DOHH2 (cell line): ENCODE results near the gene TMEM132A.

Source experiments
- H3F3A ChIP-seq: fragments of 200-600 bp; sonication (generic), shearing (Covaris generic); 2 replicates; pipeline ENCODE4 v1.6.0; 2016; ENCODE audit warnings: antibody characterized with exemption, mild to moderate bottlenecking; ENCODE audit not compliant: control insufficient read depth, insufficient read depth
- H3K27ac ChIP-seq: fragments of 200-600 bp; sonication (generic); 2 replicates; pipeline ENCODE4 v1.5.1; 2014; ENCODE audit warnings: low read depth, mild to moderate bottlenecking, low read length, moderate library complexity
- H3K27me3 ChIP-seq: fragments of 200-600 bp; sonication (generic); 2 replicates; pipeline ENCODE4 v1.6.1; 2014; ENCODE audit warnings: mild to moderate bottlenecking, low read length, mixed read lengths; ENCODE audit not compliant: control insufficient read depth
- H3K36me3 ChIP-seq: fragments of 200-600 bp; sonication (generic); 2 replicates; pipeline ENCODE4 v1.6.1; 2014; ENCODE audit warnings: mild to moderate bottlenecking, low read length, moderate library complexity, mixed read lengths; ENCODE audit not compliant: control insufficient read depth
- H3K4me1 ChIP-seq: fragments of 200-600 bp; sonication (generic); 2 replicates; pipeline ENCODE4 v1.6.1; 2014; ENCODE audit warnings: mild to moderate bottlenecking, low read length, mixed read lengths; ENCODE audit not compliant: control insufficient read depth
- H3K4me2 ChIP-seq: fragments of 200-600 bp; sonication (generic); 2 replicates; pipeline ENCODE4 v1.6.0; 2014; ENCODE audit warnings: mild to moderate bottlenecking, low read length, moderate library complexity
- H3K4me3 ChIP-seq: fragments of 200-600 bp; sonication (generic); 2 replicates; pipeline ENCODE4 v1.5.1; 2014; ENCODE audit warnings: mild to moderate bottlenecking, low read length, mixed read lengths
- H3K79me2 ChIP-seq: fragments of 200-600 bp; sonication (generic); 2 replicates; pipeline ENCODE4 v1.6.1; 2014; ENCODE audit warnings: mild to moderate bottlenecking, low read length, mixed read lengths; ENCODE audit not compliant: control insufficient read depth
- H3K9me2 ChIP-seq: fragments of 200-600 bp; sonication (generic); replicated peaks from 2 replicates; pipeline ENCODE4 v1.6.1; 2014; ENCODE audit warnings: mild to moderate bottlenecking, low read length, mixed read lengths; ENCODE audit not compliant: control insufficient read depth
- H3K9me3 ChIP-seq: fragments of 200-600 bp; sonication (generic); 2 replicates; pipeline ENCODE4 v1.6.1; 2014; ENCODE audit warnings: antibody characterized with exemption, low read length, mixed read lengths; ENCODE audit not compliant: control insufficient read depth, insufficient read depth
- H4K20me1 ChIP-seq: fragments of 200-600 bp; sonication (generic); 2 replicates; pipeline ENCODE4 v1.6.0; 2014; ENCODE audit warnings: low read depth, mild to moderate bottlenecking, antibody characterized with exemption, low read length, moderate library complexity; ENCODE audit not compliant: control insufficient read depth, insufficient read depth
- CTCF ChIP-seq: fragments of 200-600 bp; sonication (generic); IDR thresholded peaks from one replicate; pipeline ENCODE4 v1.5.1; 2014; ENCODE audit warnings: antibody characterized with exemption, mild to moderate bottlenecking, low read depth, low read length; ENCODE audit not compliant: poor library complexity, severe bottlenecking
- EZH2phosphoT487 ChIP-seq: fragments of 200-600 bp; sonication (generic); IDR thresholded peaks from 2 replicates; pipeline ENCODE4 v1.6.1; 2017; ENCODE audit warnings: borderline replicate concordance, mild to moderate bottlenecking, antibody characterized with exemption, low read length, moderate library complexity, mixed read lengths

TMEM132A gene

GRCh38 chr11:60944490-60945294 lies 20.4 kb downstream of the TMEM132A start:
- Histone ChIP-seq H3K4me2 (no peak overlapping the region), H3K79me2 (peaks cover 57% of the 10 kb centered on the region), H3K4me3 (no peak overlapping the region), H3K36me3 (peaks cover 84% of the 10 kb centered on the region), H3K4me1 (peaks cover 39% of the 10 kb centered on the region), H3K27ac (no peak overlapping the region), H3K27me3 (no peaks in the 10 kb centered on the region), H3F3A (no peaks in the 10 kb centered on the region), H3K9me3 (no peaks in the 10 kb centered on the region), H4K20me1 (0 out of 2 replicates have a peak, but pooled peaks cover 7% of the 10 kb centered on the region), H3K9me2 (no peaks in the 10 kb centered on the region)
- TF ChIP-seq CTCF (peak; percentile 50), EZH2phosphoT487 (no peak)

DNA sequence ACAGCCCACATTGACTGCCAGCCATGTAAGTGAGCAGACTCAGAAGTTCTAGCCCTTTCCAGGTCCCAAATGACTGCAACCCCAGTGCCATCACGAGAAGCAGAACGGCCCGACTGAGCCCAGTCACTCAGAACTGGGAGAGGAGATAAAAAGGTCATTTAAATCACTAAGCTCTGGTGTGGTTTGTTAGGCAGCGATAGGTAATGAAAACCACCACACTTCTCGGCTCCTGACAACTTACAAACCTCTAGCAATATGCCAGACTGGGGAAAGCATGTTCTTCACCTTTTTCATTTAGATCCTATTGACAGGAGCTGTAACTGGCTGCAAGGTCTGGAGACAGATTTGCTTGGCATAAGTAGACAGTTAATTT lies 21.0 kb downstream of the TMEM132A start:
- Histone ChIP-seq H3K27ac (no peak overlapping the region), H3K36me3 (peaks cover 81% of the 10 kb centered on the region), H3K9me3 (no peaks in the 10 kb centered on the region), H4K20me1 (0 out of 2 replicates have a peak, but pooled peaks cover 7% of the 10 kb centered on the region), H3K4me2 (no peak overlapping the region), H3K79me2 (peaks cover 63% of the 10 kb centered on the region), H3F3A (0 out of 2 replicates have a peak, but pooled peaks cover 4% of the 10 kb centered on the region), H3K9me2 (no peaks in the 10 kb centered on the region), H3K4me1 (peaks cover 45% of the 10 kb centered on the region), H3K27me3 (no peaks in the 10 kb centered on the region), H3K4me3 (no peak overlapping the region)
- no peak for TF ChIP-seq EZH2phosphoT487
- TF ChIP-seq CTCF = no peak

- Histone ChIP-seq H4K20me1 (0 out of 2 replicates have a peak, but pooled peaks cover 7% of the 10 kb centered on the region), H3K4me2 (no peak overlapping the region)
These were observed 22.5 kb downstream of the TMEM132A start for GRCh38 chr11:60946601-60947264.

GRCh38 chr11:60947700-60948099 lies 23.4 kb downstream of the TMEM132A start:
- no peaks in the 10 kb centered on the region for H3K9me3 ChIP-seq
- TF ChIP-seq EZH2phosphoT487 (no peak), CTCF (no peak)
- no peak overlapping the region for H3K4me2 ChIP-seq
- H4K20me1 ChIP-seq = no peaks in the 10 kb centered on the region
- H3K36me3 ChIP-seq = peaks cover 61% of the 10 kb centered on the region
- H3F3A ChIP-seq = peaks cover 4% of the 10 kb centered on the region; the same call in 1 of the 2 replicates
- H3K4me1 ChIP-seq = peaks cover 41% of the 10 kb centered on the region
- no peaks in the 10 kb centered on the region for H3K27me3 ChIP-seq
- H3K27ac ChIP-seq = no peak overlapping the region
- no peaks in the 10 kb centered on the region for H3K9me2 ChIP-seq
- peaks cover 76% of the 10 kb centered on the region for H3K79me2 ChIP-seq
- no peak overlapping the region for H3K4me3 ChIP-seq

More at GRCh38 chr11:60946601-60947264, 22.5 kb downstream of the TMEM132A start:
- peaks cover 42% of the 10 kb centered on the region for H3K4me1 ChIP-seq
- H3K27ac ChIP-seq = no peak overlapping the region
- H3K9me2 ChIP-seq = no peaks in the 10 kb centered on the region
- H3K27me3 ChIP-seq = no peaks in the 10 kb centered on the region
- no peak overlapping the region for H3K4me3 ChIP-seq
- no peaks in the 10 kb centered on the region for H3K9me3 ChIP-seq
- 0 out of 2 replicates have a peak, but pooled peaks cover 4% of the 10 kb centered on the region for H3F3A ChIP-seq
- peaks cover 77% of the 10 kb centered on the region for H3K79me2 ChIP-seq
- peaks cover 70% of the 10 kb centered on the region for H3K36me3 ChIP-seq
- no peak for TF ChIP-seq EZH2phosphoT487
